Measurements from ENCODE around the gene FUBP1.

- TF ChIP-seq CTCF (IDR thresholded peaks at IDR 0.05) (no peak), ZNF121 (CRISPR knock-in tag; IDR thresholded peaks at IDR 0.05) (no peak), ZNF317 (CRISPR knock-in tag; IDR thresholded peaks at IDR 0.05; ENCODE audit: borderline replicate concordance, low read depth) (no peak), SMAD3 (CRISPR knock-in tag; IDR thresholded peaks at IDR 0.05; ENCODE audit: borderline replicate concordance) (no peak), PRDM15 (CRISPR knock-in tag; IDR thresholded peaks at IDR 0.05) (no peak), MYBL2 (CRISPR knock-in tag; IDR thresholded peaks at IDR 0.05) (no peak), NR3C1 (CRISPR knock-in tag; conservative IDR thresholded peaks at IDR 0.05; ENCODE audit: low read depth) (no peak), JUN (CRISPR knock-in tag; IDR thresholded peaks at IDR 0.05) (no peak), USF2 (CRISPR knock-in tag; IDR thresholded peaks at IDR 0.05) (no peak), CBFB (CRISPR knock-in tag; IDR thresholded peaks at IDR 0.05; ENCODE audit: low read depth) (no peak), AR (CRISPR knock-in tag; IDR thresholded peaks at IDR 0.05) (no peak), ETV6 (CRISPR knock-in tag; IDR thresholded peaks at IDR 0.05) (no peak)
Observed at GRCh38 chr1:77983997-77984355, 5.1 kb upstream of the FUBP1 start.

Measured in WTC11 (cell line).